Caco-2 (cell line): ENCODE data around the gene AFMID. TPM values are rescaled to one million over a fixed set of nuclear protein-coding genes. Genes with fewer than 3 reads are reported as not detected.
"Not testable (repeated sequence)": the region's sequence is repeated elsewhere in the genome, so short reads cannot be mapped to it uniquely, and the experiment has no call there.

ENCODE experiments used
- BruUV-seq: library from RNA; stranded (reverse); fragments of 400-500 nt; replicated peaks from 2 replicates; lab custom pipeline; 2021; lab: Mats Ljungman, UMichigan
- CTCF ChIA-PET: fragments of 300-600 bp; sonication (Branson Sonifier 250); formaldehyde crosslinking; loops from one replicate; lab custom pipeline; 2022; ENCODE audit warnings: antibody characterized with exemption; lab: Charles Lee
- POLR2A ChIA-PET: fragments of 300-600 bp; sonication (Branson Sonifier 250); formaldehyde crosslinking; loops from one replicate; lab custom pipeline; 2022; ENCODE audit warnings: antibody characterized with exemption; lab: Charles Lee
- DNase-seq, 2 experiments: peaks; one replicate each; pipeline versions ENCODE4 v3.0.0 to v3.0.0-alpha.2; 2020 to 2022
- H3K27me3 ChIP-seq: replicated peaks from 2 replicates; pipeline ENCODE4 v1.6.0; 2011; ENCODE audit warnings: low read length; ENCODE audit not compliant: control insufficient read depth, insufficient read depth
- H3K36me3 ChIP-seq: 2 replicates; pipeline ENCODE4 v1.5.1; 2011; ENCODE audit warnings: low read length; ENCODE audit not compliant: control insufficient read depth, insufficient read depth
- H3K4me1 ChIP-seq: fragments of 250-450 bp; sonication (Bioruptor Pico); 2 replicates; pipeline ENCODE4 v1.5.1; 2020; ENCODE audit warnings: mild to moderate bottlenecking
- H3K4me3 ChIP-seq: 2 replicates; pipeline ENCODE4 v1.5.1; 2011; ENCODE audit warnings: low read depth, mild to moderate bottlenecking, control low read depth, low read length
- H3K9me3 ChIP-seq: fragments of 250-450 bp; sonication (Bioruptor Pico); 2 replicates; pipeline ENCODE4 v1.5.1; 2020; ENCODE audit warnings: mild to moderate bottlenecking, moderate library complexity
- H3K27ac Mint-ChIP-seq: one replicate; pipeline ENCODE4 v1.8.0; 2022; ENCODE audit warnings: mixed read lengths; ENCODE audit not compliant: unreplicated experiment
- H3K27me3 Mint-ChIP-seq: one replicate; pipeline ENCODE4 v1.8.0; 2022; ENCODE audit warnings: mixed read lengths; ENCODE audit not compliant: insufficient read depth, unreplicated experiment
- H3K36me3 Mint-ChIP-seq: one replicate; pipeline ENCODE4 v1.8.0; 2022; ENCODE audit warnings: mild to moderate bottlenecking, mixed read lengths; ENCODE audit not compliant: insufficient read depth, unreplicated experiment
- H3K4me1 Mint-ChIP-seq: one replicate; pipeline ENCODE4 v1.8.0; 2022; ENCODE audit warnings: low read depth, mixed read lengths; ENCODE audit not compliant: unreplicated experiment
- H3K4me3 Mint-ChIP-seq: one replicate; pipeline ENCODE4 v1.8.0; 2022; ENCODE audit warnings: mild to moderate bottlenecking, moderate library complexity, mixed read lengths; ENCODE audit not compliant: unreplicated experiment
- H3K9me3 Mint-ChIP-seq: one replicate; pipeline ENCODE4 v1.8.0; 2022; ENCODE audit warnings: mixed read lengths; ENCODE audit not compliant: unreplicated experiment
- intact Hi-C: fragments of 100-400 bp; cut with micrococcal nuclease; formaldehyde crosslinking; loops from one replicate; pipeline ENCODE4 v1.10.0; 2022; ENCODE audit not compliant: unreplicated experiment
- total RNA-seq: library from RNA; stranded (reverse); gene quantifications from 2 replicates; pipeline ENCODE4 v1.2.3, GENCODE V29; 2022
- TF ChIP-seq, protein P1 (sequence below), 2 experiments: fragments of 200-600 bp in 1 of 2; IDR thresholded peaks; 1 replicate in 1 of 2; 2 replicates in 1 of 2; pipeline versions ENCODE4 v1.5.1 to v1.8.0; 2011 to 2022; ENCODE audit warnings: antibody characterized with exemption in 1 of 2, control low read depth in 1 of 2, inconsistent platforms in 1 of 2, low read depth in 1 of 2, low read length in 1 of 2, mild to moderate bottlenecking in 1 of 2, moderate library complexity in 1 of 2; ENCODE audit not compliant: insufficient read depth in 1 of 2, severe bottlenecking in 1 of 2, unreplicated experiment in 1 of 2

AFMID gene
- total RNA-seq, 1 experiment from 2014 or later = 83.0 TPM

GRCh38 chr17:78138204-78139060 is 48.7 kb upstream of the AFMID start:
- ChIA-PET POLR2A (no interaction called here), CTCF (interaction anchor here (2.3 kb wide), 1 partner anchor 10 kb away, joined by 12 read pairs; the partner anchor contains the start of gene TMC6)
- BruUV-seq = no TSS peak
- H3K27me3 ChIP-seq = no peaks in the 10 kb centered on the region
- Mint-ChIP-seq H3K36me3 (peaks cover 8% of the 10 kb centered on the region), H3K4me3 (no peak overlapping the region), H3K9me3 (no peaks in the 10 kb centered on the region), H3K27me3 (no peaks in the 10 kb centered on the region), H3K4me1 (peaks cover 5% of the 10 kb centered on the region), H3K27ac (no peak overlapping the region)
- DNase-seq = no peak
- no peaks in the 10 kb centered on the region for H3K36me3 ChIP-seq
- TF ChIP-seq, protein P1, sequence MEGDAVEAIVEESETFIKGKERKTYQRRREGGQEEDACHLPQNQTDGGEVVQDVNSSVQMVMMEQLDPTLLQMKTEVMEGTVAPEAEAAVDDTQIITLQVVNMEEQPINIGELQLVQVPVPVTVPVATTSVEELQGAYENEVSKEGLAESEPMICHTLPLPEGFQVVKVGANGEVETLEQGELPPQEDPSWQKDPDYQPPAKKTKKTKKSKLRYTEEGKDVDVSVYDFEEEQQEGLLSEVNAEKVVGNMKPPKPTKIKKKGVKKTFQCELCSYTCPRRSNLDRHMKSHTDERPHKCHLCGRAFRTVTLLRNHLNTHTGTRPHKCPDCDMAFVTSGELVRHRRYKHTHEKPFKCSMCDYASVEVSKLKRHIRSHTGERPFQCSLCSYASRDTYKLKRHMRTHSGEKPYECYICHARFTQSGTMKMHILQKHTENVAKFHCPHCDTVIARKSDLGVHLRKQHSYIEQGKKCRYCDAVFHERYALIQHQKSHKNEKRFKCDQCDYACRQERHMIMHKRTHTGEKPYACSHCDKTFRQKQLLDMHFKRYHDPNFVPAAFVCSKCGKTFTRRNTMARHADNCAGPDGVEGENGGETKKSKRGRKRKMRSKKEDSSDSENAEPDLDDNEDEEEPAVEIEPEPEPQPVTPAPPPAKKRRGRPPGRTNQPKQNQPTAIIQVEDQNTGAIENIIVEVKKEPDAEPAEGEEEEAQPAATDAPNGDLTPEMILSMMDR (IDR thresholded peaks at IDR 0.05; ENCODE audit: insufficient read depth in 1 of 2, low read depth in 1 of 2, low read length in 1 of 2, severe bottlenecking in 1 of 2, unreplicated experiment in 1 of 2) = no peak
- no peak overlapping the region for H3K4me3 ChIP-seq
- intact Hi-C loops = no loop called here
- H3K4me1 ChIP-seq = peaks cover 17% of the 10 kb centered on the region
- no peaks in the 10 kb centered on the region for H3K9me3 ChIP-seq

- H3K27me3 Mint-ChIP-seq, BruUV-seq, H3K36me3 ChIP-seq, H3K27me3 ChIP-seq, H3K4me3 Mint-ChIP-seq, H3K36me3 Mint-ChIP-seq, DNase-seq, H3K9me3 ChIP-seq, H3K4me1 Mint-ChIP-seq, H3K4me3 ChIP-seq, H3K9me3 Mint-ChIP-seq: not testable (repeated sequence)
- intact Hi-C loops = loop anchor here (1.0 kb wide), 1 partner anchor 11 kb away; no protein-coding TSS in a partner anchor
- peak overlapping the region; percentile 83 for H3K27ac Mint-ChIP-seq
- H3K4me1 ChIP-seq = peaks cover 25% of the 10 kb centered on the region
- CTCF ChIA-PET = interaction anchor here (1.1 kb wide), 1 partner anchor 12 kb away, joined by 9 read pairs; no protein-coding TSS in a partner anchor
- POLR2A ChIA-PET = interaction anchor here (0.7 to 0.8 kb wide), 2 partner anchors 29 to 47 kb away, joined by 3 read pairs; partner anchors contain the start of gene TK1
These were observed 47.3 kb upstream of the AFMID start for GRCh38 chr17:78139861-78140168.

GRCh38 chr17:78140169-78141051 is 46.8 kb upstream of the AFMID start:
- peaks cover 31% of the 10 kb centered on the region for H3K4me1 ChIP-seq
- intact Hi-C loops = loop anchor here (1.0 kb wide), 1 partner anchor 11 kb away; no protein-coding TSS in a partner anchor
- peak overlapping the region; percentile 83 for H3K27ac Mint-ChIP-seq
- BruUV-seq = no TSS peak
- TF ChIP-seq, protein P1 (IDR thresholded peaks at IDR 0.05; ENCODE audit: insufficient read depth in 1 of 2, low read depth in 1 of 2, low read length in 1 of 2, severe bottlenecking in 1 of 2, unreplicated experiment in 1 of 2) = no peak
- H3K36me3 ChIP-seq = no peaks in the 10 kb centered on the region
- no peaks in the 10 kb centered on the region for H3K27me3 ChIP-seq
- H3K4me3 ChIP-seq = no peak overlapping the region
- POLR2A ChIA-PET = interaction anchor here (0.6 to 0.8 kb wide), 3 partner anchors 19 to 46 kb away, joined by 3 to 4 read pairs (median 3); partner anchors contain the start of gene TK1
- CTCF ChIA-PET = interaction anchor here (0.7 to 1.1 kb wide), 2 partner anchors 12 to 36 kb away, joined by 4 to 9 read pairs; no protein-coding TSS in a partner anchor
- no peaks in the 10 kb centered on the region for H3K27me3 Mint-ChIP-seq
- H3K9me3 ChIP-seq = no peaks in the 10 kb centered on the region
- peaks cover 5% of the 10 kb centered on the region for H3K4me1 Mint-ChIP-seq
- no peak overlapping the region for H3K4me3 Mint-ChIP-seq
- no peaks in the 10 kb centered on the region for H3K9me3 Mint-ChIP-seq
- peaks cover 8% of the 10 kb centered on the region for H3K36me3 Mint-ChIP-seq
- peak; percentile 93 to 98 for DNase-seq
